Measurements from ENCODE around the gene NTNG1.

DNA sequence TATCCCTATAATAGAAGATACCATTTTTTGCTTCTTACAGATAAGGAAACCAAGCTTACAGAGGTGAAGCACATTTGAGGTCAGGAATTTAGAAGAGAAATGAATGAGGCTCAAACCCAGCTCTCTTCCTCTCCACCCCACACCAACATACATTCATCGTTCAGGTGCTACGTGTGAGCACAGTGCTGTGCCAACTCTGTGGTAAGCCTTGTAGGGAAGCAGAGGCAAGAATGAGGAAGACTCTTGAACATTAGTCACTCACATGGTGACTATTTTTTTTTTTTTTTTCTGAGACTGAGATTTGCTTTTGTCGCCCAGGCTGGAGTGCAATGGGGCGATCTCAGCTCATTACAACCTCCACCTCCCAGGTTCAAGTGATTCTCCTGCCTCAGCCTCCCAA, 314.0 kb downstream of the NTNG1 start:
- TF ChIP-seq POLR2A (IDR thresholded peaks at IDR 0.05; ENCODE audit: low read depth, low read length) (no peak), TAF1 (IDR thresholded peaks at IDR 0.05; ENCODE audit: borderline replicate concordance, low read depth, low read length) (no peak)
